HEK293 (cell line): ENCODE data around the gene OR4A16.

Experiments used
- CTCF ChIA-PET: fragments of 350-600 bp; formaldehyde crosslinking; extraction: SDS; loops from one replicate; lab custom pipeline; 2021; ENCODE audit warnings: antibody characterized with exemption; lab: Yijun Ruan, JAX
- POLR2A ChIA-PET: fragments of 300-600 bp; formaldehyde crosslinking; extraction: SDS; loops from one replicate; lab custom pipeline; 2020; ENCODE audit warnings: antibody characterized with exemption, inconsistent platforms; lab: Yijun Ruan, JAX
- H3K27ac ChIP-seq: fragments of 200-500 bp; sonication (Bioruptor generic); 2 replicates; pipeline ENCODE4 v1.5.1; 2014; ENCODE audit warnings: low read depth, low read length, control low read depth, inconsistent platforms; ENCODE audit errors: extremely low read depth
- H3K36me3 ChIP-seq, 2 experiments: fragments of 200-500 bp in 1 of 2; sonication (Bioruptor generic) in 1 of 2; 1 replicate in 1 of 2; 2 replicates in 1 of 2; pipeline ENCODE4 v1.5.1; 2014 to 2017; ENCODE audit warnings: inconsistent platforms in 2 of 2, low read length in 2 of 2; ENCODE audit not compliant: control insufficient read depth in 2 of 2, insufficient read depth in 1 of 2
- H3K4me1 ChIP-seq: fragments of 200-500 bp; sonication (Bioruptor generic); 2 replicates; pipeline ENCODE4 v1.5.1; 2014; ENCODE audit warnings: mild to moderate bottlenecking, low read length, inconsistent platforms; ENCODE audit not compliant: control insufficient read depth, insufficient read depth
- H3K4me3 ChIP-seq: 2 replicates; pipeline ENCODE4 v1.5.1; 2011; ENCODE audit warnings: low read depth, mild to moderate bottlenecking, control low read depth, low read length, moderate library complexity
- H3K9me3 ChIP-seq: fragments of 200-500 bp; sonication (Bioruptor generic); 2 replicates; pipeline ENCODE4 v1.5.1; 2014; ENCODE audit warnings: low read depth, low read length, inconsistent platforms; ENCODE audit not compliant: control insufficient read depth, insufficient read depth
- GLIS2 ChIP-seq: fragments of 450-650 bp; formaldehyde crosslinking; IDR thresholded peaks from 2 replicates; pipeline ENCODE4 v1.5.1; 2016; ENCODE audit warnings: missing biosample characterization, missing genetic modification characterization
- KLF16 ChIP-seq: fragments of 450-650 bp; formaldehyde crosslinking; IDR thresholded peaks from 2 replicates; pipeline ENCODE4 v1.5.1; 2017; ENCODE audit warnings: missing biosample characterization, missing genetic modification characterization
- PATZ1 ChIP-seq: fragments of 450-650 bp; formaldehyde crosslinking; IDR thresholded peaks from 2 replicates; pipeline ENCODE4 v1.5.1; 2016; ENCODE audit warnings: missing biosample characterization, missing genetic modification characterization
- PRDM6 ChIP-seq: fragments of 450-650 bp; formaldehyde crosslinking; IDR thresholded peaks from 2 replicates; pipeline ENCODE4 v1.5.1; 2017; ENCODE audit warnings: missing biosample characterization, missing genetic modification characterization
- ZBTB17 ChIP-seq: fragments of 450-650 bp; formaldehyde crosslinking; IDR thresholded peaks from 2 replicates; pipeline ENCODE4 v1.5.1; 2016; ENCODE audit warnings: missing biosample characterization, missing genetic modification characterization
- ZNF132 ChIP-seq: fragments of 450-650 bp; formaldehyde crosslinking; IDR thresholded peaks from 2 replicates; pipeline ENCODE4 v1.5.1; 2017; ENCODE audit warnings: missing biosample characterization, missing genetic modification characterization, borderline replicate concordance
- ZNF148 ChIP-seq: fragments of 450-650 bp; formaldehyde crosslinking; IDR thresholded peaks from 2 replicates; pipeline ENCODE4 v1.5.0; 2017; ENCODE audit warnings: missing biosample characterization, missing genetic modification characterization, borderline replicate concordance
- ZNF169 ChIP-seq: fragments of 450-650 bp; formaldehyde crosslinking; IDR thresholded peaks from 2 replicates; pipeline ENCODE4 v1.5.1; 2016; ENCODE audit warnings: missing biosample characterization, missing genetic modification characterization
- ZNF239 ChIP-seq: fragments of 450-650 bp; formaldehyde crosslinking; IDR thresholded peaks from 2 replicates; pipeline ENCODE4 v1.5.1; 2016; ENCODE audit warnings: missing biosample characterization, missing genetic modification characterization
- ZNF24 ChIP-seq: fragments of 450-650 bp; formaldehyde crosslinking; IDR thresholded peaks from 2 replicates; pipeline ENCODE4 v1.5.1; 2016; ENCODE audit warnings: missing biosample characterization, missing genetic modification characterization
- ZNF248 ChIP-seq: fragments of 450-650 bp; formaldehyde crosslinking; IDR thresholded peaks from 2 replicates; pipeline ENCODE4 v1.5.1; 2017; ENCODE audit warnings: missing biosample characterization, missing genetic modification characterization
- ZNF280D ChIP-seq: fragments of 450-650 bp; formaldehyde crosslinking; IDR thresholded peaks from 2 replicates; pipeline ENCODE4 v1.5.1; 2016; ENCODE audit warnings: missing biosample characterization, missing genetic modification characterization
- ZNF324 ChIP-seq: fragments of 450-650 bp; formaldehyde crosslinking; IDR thresholded peaks from 2 replicates; pipeline ENCODE4 v1.5.1; 2016; ENCODE audit warnings: missing biosample characterization, missing genetic modification characterization
- ZNF335 ChIP-seq: fragments of 450-650 bp; formaldehyde crosslinking; conservative IDR thresholded peaks from 2 replicates; pipeline ENCODE4 v1.5.1; 2016; ENCODE audit warnings: missing biosample characterization, missing genetic modification characterization
- ZNF391 ChIP-seq: fragments of 450-650 bp; formaldehyde crosslinking; IDR thresholded peaks from 2 replicates; pipeline ENCODE4 v1.5.1; 2016; ENCODE audit warnings: low read depth, missing biosample characterization, missing genetic modification characterization, borderline replicate concordance
- ZNF645 ChIP-seq: fragments of 450-650 bp; formaldehyde crosslinking; IDR thresholded peaks from 2 replicates; pipeline ENCODE4; 2016; ENCODE audit warnings: missing biosample characterization, missing genetic modification characterization
- ZSCAN18 ChIP-seq: fragments of 450-650 bp; formaldehyde crosslinking; IDR thresholded peaks from 2 replicates; pipeline ENCODE4 v1.5.1; 2016; ENCODE audit warnings: missing biosample characterization, missing genetic modification characterization

Gene OR4A16

GRCh38 chr11:55342901-55343300 lies at the start of gene OR4A16:
Gene OR4A16 (plus strand): TSS chr11:55343201. CDS start chr11:55343201, 0 bp downstream.
- H3K4me1 ChIP-seq, result no peaks in the 10 kb centered on the region
- H3K4me3 ChIP-seq, result no peak within 1 kb of the TSS
- no peak within 1 kb of the TSS for H3K27ac ChIP-seq
- TF ChIP-seq GLIS2, result no peak
- TF ChIP-seq PRDM6, result no peak
- no peak for TF ChIP-seq ZNF280D
- TF ChIP-seq ZNF645 (tag by site-specific recombination), result no peak
- no peak for TF ChIP-seq ZNF239
- TF ChIP-seq ZNF335 (tag by site-specific recombination), result no peak
- no peaks in the 10 kb centered on the region for H3K9me3 ChIP-seq
- ChIA-PET CTCF (no interaction called here), POLR2A (no interaction called here)
- H3K36me3 ChIP-seq, result no peaks in the 10 kb centered on the region

GRCh38 chr11:55324500-55324899 lies 18.5 kb upstream of the OR4A16 start:
- TF ChIP-seq PATZ1 (tag by site-specific recombination), result no peak
- TF ChIP-seq ZNF24, result no peak
- TF ChIP-seq ZNF148 (tag by site-specific recombination), result no peak
- TF ChIP-seq ZNF248 (tag by site-specific recombination), result no peak
- no peak for TF ChIP-seq KLF16
- TF ChIP-seq ZBTB17 (tag by site-specific recombination), result no peak
- no peak for TF ChIP-seq ZSCAN18 (tag by site-specific recombination)
- no peak for TF ChIP-seq ZNF132 (tag by site-specific recombination)
- no peak for TF ChIP-seq ZNF391 (tag by site-specific recombination)
- TF ChIP-seq ZNF169, result no peak
- TF ChIP-seq ZNF324 (tag by site-specific recombination), result no peak
- ChIA-PET POLR2A (no interaction called here), CTCF (no interaction called here)
- H3K4me1 ChIP-seq, result no peaks in the 10 kb centered on the region
- H3K36me3 ChIP-seq, result no peaks in the 10 kb centered on the region
- no peak overlapping the region for H3K27ac ChIP-seq
- no peaks in the 10 kb centered on the region for H3K9me3 ChIP-seq
- H3K4me3 ChIP-seq, result no peak overlapping the region
